Measurements from ENCODE around the gene CTBS.
"Not testable (repeated sequence)": the region's sequence is repeated elsewhere in the genome, so short reads cannot be mapped to it uniquely, and the experiment has no call there.

CTBS gene

DNA sequence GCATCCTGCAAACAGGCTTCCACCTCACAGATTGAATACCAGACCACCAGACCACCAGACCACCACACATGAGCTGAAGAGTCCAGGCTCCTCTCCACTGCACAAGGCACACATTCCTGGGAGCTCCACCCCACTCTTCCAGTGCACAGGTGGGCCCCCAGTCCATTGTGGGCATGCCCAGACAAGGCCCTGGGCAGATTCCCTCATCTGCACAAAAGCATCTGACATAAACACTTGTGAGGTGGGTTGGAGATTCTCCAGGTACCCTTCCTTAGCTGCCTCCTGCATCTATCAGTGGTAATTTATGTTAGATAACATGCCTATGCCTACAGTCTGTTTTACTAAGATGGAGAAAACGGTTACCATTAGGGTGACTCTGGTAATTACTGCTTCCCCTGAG is 11.6 kb upstream of the CTBS start:
- FAIRE-seq (no peak), DNase-seq (ENCODE audit: low spot score) (no peak)

DNA sequence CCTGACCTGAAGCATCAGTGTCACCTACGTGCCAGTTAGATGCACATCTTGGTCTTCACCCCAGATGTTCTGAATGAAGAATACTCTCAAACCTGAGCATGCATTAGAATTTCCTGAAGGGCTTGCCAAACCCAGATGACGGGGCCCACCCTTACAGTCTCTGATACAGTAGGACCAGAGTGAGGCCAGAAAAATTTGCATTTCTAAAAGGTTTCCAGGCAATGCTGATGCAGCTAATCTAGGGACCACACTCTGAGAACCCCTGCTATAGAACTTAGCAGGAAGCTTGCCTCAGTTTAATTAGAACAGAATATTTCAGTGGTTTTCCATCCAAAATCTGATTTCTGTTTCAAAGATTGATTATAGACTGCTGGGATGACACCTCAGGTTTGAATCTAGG is 9.9 kb upstream of the CTBS start:
- no peak for FAIRE-seq
- no peak for DNase-seq (ENCODE audit: low spot score)

DNA sequence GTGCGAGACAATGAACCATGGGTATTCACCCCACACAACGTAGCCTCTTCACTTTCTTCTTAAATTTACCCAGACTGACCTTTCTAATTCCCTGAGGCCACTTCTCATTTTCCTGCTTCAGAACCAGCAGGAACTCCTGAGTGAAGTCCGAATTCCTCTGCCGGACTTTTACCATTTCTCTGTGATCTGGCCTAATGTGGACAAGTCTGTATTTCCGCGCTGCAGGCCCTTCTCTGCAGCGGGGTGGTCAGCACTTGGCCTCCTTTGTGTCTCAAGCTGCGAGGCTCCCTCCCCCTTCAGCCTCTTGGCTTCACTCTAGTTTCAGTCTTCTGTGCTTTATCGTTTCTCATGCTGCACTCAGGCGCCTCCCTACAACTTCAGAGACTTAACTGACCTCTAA is 9.4 kb upstream of the CTBS start:
- FAIRE-seq (no peak), DNase-seq (ENCODE audit: low spot score) (no peak)

DNA sequence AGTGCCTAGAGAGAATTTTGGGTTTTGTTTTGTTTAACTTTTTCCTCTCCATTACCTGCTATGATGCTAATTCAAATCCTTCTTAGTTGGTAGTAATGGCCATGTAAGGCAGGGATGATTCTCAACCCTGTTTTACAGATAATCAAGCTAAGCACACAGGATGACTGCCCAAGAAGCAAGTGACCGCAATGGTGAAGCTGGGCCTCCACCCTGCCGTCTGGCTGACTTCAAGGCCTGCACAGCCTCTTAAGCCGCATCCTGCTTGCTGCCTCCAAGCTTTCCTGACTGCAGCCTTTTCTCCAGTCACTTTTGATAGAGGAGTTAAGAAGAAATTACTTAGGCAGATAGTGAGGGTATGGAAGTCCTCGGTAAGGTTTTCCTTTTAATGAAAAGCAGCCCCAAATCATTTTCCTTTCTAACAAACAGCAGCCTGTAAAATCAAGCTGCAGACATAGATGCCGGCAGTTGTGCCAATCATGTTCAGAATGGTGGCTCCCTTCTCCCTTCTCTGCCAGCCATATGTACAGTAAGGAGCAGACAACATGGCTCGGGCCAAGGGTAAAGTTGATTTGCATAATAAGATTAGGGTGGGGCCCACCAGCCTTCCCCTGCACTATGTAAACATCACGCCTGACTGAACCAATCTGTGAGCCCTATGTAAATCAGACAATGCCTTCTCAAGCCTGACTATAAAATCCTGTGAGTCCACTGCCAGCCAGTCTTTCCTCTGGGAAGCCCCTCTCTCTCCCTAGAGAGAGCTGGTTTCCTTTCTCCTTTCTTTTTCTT is 8.8 kb upstream of the CTBS start:
- no peak for DNase-seq (ENCODE audit: low spot score)
- FAIRE-seq: no peak

DNA sequence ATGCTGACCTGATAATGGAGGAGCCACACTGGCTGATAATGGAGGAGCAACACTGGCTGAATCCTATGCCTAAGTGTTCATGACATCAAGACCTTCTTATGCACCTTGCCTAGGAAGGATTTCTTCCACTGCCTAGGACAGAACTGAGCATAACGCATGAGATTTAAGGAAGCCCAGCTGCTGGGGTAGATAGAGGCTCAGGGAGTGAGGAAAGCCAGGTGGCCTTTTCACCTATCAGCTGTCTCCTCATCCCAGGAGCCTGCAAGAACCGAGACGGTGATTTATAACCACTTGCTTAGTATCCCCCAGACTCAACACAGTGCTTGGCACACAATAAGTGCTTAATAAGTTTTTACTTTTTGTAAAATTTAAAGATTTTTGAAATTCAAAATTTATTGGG is 7.4 kb upstream of the CTBS start:
- FAIRE-seq (no peak), DNase-seq (ENCODE audit: low spot score) (no peak)

DNA sequence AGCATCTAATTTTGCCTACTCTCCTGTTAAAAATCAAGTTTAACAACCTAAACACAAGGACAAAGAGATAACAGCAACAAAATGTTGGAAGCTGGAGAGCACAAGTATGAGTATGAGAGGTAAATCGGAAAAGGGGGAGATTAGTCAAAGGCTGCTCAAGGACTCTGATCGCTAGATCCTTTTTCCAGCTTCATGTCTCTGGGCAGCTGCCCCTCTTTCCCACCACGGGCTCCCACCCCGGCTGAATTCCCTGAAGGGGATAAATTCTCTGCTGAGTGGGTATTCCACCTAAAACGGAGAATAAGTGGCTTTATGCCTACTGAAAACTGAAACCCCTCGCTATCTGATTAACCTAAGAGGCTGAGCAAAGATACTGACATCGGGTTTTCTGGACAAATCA is 696 bp upstream of the CTBS start:
- FAIRE-seq: no peak
- DNase-seq (ENCODE audit: low spot score): no peak

DNA sequence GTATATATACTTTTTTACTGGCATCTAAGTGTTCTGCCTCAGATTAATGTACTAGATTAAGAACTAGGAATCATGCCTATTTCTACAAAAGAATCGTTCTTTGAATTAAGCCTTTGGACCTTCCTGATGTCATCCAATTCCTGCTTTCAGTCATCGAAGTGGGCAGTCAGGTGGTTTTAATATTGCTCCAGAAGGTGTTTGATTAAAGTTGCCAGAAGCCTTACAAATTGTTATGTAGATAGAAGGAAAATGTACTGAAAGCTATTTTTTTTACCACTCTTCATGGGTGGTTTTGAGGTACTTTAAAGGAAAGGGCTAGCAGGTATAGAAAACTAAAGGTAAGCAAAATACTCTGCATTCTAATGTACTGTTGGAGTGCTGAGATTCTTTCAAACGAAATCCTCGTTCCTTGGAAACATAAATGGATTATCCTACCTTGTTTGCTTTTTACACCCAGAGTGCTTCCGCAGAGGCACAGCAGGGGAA is 716 bp downstream of the CTBS start:
- FAIRE-seq (no peak), DNase-seq (ENCODE audit: low spot score) (no peak)

DNA sequence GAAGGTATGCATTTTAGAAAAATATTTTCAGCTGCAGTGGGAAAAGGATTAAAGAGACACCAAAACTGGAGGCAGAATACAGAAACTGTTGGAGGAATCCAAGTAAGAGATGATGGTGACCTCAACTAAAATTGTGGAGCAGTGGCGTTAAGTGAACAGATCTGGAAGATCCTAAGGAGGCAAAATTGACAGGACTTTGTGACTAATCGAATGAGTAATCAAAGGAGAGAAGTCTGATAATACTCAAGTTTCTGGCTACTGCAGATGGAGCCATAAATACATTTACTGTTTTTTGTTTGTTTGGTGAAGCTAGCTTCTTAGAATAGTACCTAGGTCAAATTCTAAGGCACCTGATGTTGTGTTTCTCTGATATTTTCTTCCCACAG is 3.1 kb downstream of the CTBS start:
- DNase-seq (ENCODE audit: low spot score) (no peak), FAIRE-seq (no peak)

DNA sequence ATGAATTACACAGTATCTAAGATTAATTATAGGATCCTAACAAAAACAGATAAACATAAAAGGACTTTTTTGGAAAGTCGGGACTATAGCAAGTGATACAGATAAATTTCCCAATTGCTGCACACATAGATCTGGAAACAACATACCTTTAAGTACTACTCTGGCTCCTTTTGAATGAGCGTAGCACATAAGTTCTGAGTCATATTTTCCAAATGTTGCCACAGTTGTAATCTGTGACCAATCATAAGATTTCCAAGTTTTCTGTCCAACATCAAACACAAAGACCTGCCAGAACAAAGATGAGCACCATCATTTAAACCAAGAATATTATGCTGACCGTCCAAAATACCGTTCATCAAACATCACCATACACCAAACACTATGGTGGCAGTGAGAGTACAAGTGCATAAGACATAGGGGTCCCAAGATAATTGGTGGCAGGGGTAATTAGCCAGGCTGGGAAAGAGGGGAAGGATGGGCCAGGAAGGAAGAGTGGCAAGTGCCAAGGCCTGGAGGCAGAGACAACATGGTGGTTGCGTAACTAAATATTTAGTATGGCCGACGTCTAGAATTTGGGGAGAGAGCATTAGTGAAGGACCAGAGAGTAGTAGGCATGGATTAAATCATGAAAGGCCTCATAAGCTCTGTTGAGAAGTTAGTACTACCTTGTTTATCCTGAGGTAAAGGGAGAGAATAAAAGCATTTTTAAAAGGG is 3.6 kb downstream of the CTBS start:
- FAIRE-seq (no peak), DNase-seq (ENCODE audit: low spot score) (no peak)

DNA sequence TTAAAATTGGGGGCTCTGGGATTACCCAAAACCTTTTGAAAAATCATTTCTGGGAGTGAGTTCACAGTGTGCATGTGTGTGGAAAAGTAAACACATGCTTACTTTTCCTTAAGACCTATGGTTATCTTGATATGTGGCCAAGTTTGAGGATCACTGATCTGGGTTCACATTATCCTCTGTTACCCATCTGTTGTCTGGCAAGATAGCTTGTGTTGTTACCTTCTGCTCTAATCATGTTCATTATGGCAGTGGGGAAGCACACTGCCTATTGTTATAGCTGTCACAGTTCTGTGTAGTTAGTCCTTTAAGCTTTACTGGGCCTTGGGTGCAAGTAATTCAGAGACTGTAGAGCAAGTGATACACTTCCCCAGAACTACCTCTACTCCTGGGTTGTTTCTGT is 5.0 kb downstream of the CTBS start:
- DNase-seq (ENCODE audit: low spot score) (no peak), FAIRE-seq (no peak)

DNA sequence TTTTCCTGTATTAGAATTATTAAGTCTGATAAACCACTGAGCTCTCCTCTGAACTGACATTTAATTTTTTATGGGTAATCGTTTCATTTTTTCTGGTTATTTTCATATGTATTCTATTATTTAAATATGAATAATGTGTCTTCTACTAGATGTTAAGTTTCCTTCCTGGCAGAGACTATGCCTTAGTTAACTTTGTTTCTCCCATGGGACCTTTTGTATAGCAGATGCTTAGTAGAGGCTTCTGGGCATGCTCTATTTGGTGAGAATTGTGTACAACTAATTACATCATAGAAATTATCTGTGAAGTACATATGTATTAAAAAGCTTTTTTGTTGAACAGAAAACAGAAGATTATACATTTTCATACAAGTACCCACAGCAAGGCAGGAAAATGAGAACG is 23.4 kb downstream of the CTBS start:
- no peak for DNase-seq (ENCODE audit: low spot score)
- no peak for FAIRE-seq

DNA sequence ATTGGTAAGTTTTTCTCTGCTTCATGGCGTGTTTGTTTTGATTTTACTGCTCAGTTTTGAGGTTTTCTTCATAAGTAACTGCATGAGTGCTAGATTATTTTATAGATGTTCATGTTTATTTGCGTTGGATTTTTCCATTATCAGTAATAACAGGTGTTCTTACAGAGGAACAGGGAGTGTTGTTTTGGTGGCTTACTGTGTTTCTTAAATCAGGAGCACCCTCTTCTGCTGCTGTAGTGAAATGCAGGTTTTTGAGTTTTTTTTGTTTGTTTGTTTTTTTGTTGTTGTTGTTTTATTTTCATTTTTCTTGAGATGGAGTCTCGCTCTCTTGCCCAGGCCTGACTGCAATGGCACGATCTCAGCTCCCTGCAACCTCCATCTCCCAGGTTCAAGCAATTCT is 32.6 kb downstream of the CTBS start:
- DNase-seq (ENCODE audit: low spot score): no peak
- FAIRE-seq: no peak

DNA sequence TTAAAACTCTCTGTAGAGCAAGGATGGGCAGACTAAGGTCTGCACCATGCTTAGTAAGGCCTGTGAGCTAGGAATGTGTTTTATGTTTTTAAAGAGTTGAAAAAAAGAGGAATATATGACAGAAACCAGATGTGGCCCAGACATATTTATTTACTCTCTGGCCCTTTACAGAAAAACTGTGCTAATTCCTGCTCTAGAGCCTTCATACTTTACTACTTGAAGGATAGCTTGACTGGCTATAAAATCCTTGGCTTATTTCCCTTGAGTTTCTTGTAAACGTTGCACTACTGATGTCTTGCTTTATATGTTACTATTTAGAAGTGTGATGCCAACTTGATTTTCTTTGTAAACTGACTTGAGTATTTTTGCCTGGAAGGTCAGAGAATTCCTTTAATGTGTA is 33.5 kb downstream of the CTBS start:
- no peak for DNase-seq (ENCODE audit: low spot score)

DNA sequence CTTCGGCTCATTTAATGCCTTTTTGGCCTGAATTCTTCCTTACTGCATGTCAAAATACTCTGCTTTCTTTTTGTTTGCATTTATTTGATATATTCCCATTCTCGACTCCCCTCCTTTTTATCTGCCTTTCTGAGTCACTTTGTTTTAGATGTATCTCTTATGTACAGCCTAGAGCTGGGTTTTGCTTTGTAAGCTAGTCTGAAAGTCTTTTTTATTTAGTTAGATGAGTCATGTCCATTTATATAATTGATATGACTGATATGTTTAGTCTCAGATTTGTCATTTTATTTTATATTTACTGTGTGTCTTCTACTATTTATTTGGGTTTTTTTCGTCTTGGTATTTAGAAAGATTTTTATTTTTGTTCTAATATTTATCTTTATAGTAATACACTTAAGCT is 34.3 kb downstream of the CTBS start:
- FAIRE-seq (peak; percentile 27), DNase-seq (ENCODE audit: low spot score) (no peak)

More for the DNA sequence above, 33.5 kb downstream of the CTBS start:
- no peak for FAIRE-seq

DNA sequence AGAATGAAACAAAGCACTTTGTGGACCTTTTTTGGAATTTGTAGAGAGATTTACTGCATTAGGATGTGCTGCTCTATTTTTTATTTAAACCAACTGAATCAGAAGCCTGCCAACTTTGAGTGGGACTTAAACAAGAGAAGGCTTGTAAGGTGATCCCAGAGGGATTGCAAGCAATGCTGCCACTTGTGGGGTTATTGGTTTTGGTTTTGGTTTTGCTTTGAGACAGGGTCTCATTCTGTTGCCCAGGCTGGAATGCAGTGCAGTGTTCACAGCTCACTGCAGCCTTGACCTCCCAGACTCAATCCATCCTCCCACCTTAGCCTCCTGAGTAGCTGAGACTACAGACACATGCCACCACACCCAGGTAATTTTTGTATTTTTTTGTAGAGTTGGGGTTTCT is 35.6 kb downstream of the CTBS start:
- FAIRE-seq: no peak
- DNase-seq (ENCODE audit: low spot score): no peak

DNA sequence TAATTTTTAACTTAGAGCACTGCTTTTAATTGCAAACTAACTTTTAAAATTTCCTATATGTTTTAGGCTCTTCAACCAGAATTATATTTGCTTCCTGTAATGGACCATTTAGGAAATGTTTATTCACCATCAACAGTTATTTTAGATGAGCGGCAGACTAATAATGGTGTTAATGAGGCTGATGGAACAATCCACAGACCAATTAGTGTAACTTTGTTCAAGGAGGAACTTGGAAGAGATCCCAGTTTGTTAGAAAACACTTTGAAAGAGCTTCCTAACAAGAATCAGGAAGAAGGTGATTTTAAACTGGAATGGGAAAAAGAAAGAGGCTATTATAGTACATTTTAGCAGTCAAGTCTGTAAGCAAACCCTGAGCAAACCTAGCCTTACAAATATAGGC is 48.5 kb downstream of the CTBS start:
- FAIRE-seq (no peak), DNase-seq (ENCODE audit: low spot score) (no peak)

DNA sequence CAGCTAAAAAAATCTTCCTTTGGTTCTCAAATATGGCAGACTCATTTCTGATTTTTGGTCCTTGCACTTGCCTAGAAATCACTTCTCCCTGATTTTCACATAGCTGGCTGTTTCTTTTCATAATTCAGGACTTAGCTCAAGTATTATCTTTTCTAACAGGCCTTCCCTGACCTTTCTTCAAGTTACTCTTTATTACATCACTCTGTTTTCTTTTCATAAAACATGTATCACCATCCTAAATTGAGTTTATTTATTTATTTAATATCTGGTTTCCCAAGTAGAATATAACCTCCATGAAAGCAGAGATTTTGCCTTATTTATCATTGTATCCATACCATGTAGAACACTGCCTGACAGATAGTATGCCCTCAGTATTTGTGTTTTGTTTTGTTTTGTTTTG is 49.6 kb downstream of the CTBS start:
- FAIRE-seq (no peak), DNase-seq (ENCODE audit: low spot score) (no peak)

DNA sequence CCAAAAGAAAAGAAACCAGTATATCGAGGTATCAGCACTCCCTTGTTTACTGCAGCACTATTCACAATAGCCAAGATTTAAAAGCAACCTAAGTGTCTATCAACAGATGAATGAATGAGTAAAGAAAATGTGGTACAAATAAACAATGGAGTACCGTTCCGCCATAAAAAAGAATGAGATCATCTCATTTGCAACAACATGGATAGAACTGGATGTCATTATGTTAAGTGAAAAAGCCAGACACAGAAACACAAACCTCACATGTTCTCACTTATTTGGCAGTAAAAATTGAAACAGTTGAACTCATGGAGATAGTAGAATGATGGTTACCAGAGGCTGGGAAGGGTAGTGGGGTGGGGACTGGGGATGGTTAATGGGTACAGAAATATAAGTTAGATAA is 63.6 kb downstream of the CTBS start:
- no peak for FAIRE-seq
- no peak for DNase-seq (ENCODE audit: low spot score)

DNA sequence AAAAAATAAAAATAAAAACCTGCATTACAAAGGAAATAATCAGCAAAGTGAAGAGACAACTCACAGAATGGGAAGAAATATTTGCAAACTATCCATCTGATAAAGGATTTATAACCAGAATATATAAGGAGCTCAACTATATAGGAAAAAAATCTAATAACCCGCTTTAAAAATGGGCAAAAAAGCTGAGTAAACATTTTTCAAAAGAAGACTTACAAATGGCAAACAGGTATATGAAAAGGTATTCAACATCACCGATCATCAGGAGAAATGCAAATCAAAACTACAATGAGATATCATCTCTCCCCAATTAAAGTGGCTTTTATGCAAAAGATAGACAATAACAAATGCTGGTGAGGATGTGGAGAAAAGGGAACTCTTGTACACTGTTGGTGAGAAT is 64.1 kb downstream of the CTBS start:
- no peak for DNase-seq (ENCODE audit: low spot score)
- no peak for FAIRE-seq

DNA sequence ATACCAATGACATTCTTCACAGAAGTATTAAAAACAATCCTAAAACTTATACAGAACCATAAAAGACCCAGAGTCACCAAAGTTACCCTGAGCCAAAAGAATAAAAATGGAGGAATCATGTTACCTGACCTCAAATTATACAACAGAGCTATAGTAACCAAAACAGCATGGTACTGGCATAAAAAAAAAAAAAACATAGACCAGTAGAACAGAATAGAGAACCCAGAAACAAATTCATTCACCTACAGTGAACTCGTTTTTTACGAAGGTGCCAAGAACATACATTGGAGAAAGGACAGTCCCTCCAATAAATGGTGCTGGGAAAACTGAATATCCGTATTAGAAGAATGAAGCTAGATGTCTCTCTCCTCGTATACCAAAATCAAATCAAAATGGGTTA is 65.2 kb downstream of the CTBS start:
- DNase-seq (ENCODE audit: low spot score) (no peak), FAIRE-seq (no peak)

DNA sequence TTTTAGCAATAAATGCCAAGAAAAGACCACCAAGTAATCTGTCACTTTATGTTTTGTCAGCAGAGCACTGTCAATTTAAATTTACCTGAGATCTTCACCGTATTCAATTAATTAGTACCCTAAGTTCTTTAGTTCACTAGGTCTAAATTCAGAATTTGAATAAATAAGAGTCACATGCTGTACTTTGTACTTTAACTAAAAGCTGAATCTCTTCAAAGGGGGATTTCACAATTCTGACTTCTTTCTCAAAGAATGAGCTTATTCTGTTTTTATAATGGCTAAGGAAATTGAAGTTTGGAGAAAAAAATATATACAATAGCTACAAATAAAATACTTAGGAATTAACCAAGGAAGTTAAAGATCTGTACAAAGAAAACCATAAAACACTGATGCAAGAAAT is 65.7 kb downstream of the CTBS start:
- no peak for FAIRE-seq

DNA sequence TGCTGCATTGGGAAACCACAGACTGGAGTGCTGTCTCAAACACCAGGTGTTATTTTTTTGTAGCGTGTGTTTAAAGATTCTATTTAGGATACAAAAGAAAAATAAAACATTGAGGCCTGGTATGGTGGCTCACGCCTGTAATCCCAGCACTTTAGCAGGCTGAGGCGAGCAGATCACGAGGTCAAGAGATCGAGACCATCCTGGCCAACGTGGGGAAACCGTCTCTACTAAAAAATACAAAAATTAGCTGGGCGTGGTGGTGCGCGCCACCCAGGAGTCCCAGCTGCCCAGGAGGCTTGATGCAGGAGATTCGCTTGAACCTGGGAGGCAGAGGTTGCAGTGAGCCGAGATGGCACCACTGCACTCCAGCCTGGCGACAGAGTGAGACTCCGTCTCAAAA is 66.4 kb downstream of the CTBS start:
- FAIRE-seq; DNase-seq (ENCODE audit: low spot score): not testable (repeated sequence)

More for the DNA sequence above, 65.7 kb downstream of the CTBS start:
- no peak for DNase-seq (ENCODE audit: low spot score)
